Neural progenitor cell (in vitro differentiated cells): ENCODE results near the gene STK39. TPM values are rescaled to one million over a fixed set of nuclear protein-coding genes. Genes with fewer than 3 reads are reported as not detected.

Source experiments
- DNase-seq: peaks from one replicate; pipeline ENCODE4 v3.0.0-alpha.2; 2016; ENCODE audit warnings: low spot score
- H2AFZ ChIP-seq: fragments of 200-600 bp; sonication (generic); replicated peaks from 2 replicates; pipeline ENCODE4 v1.6.1; 2016; ENCODE audit warnings: antibody characterized with exemption
- H3F3A ChIP-seq: fragments of 200-600 bp; sonication (generic); 2 replicates; pipeline ENCODE4 v1.6.1; 2016; ENCODE audit warnings: antibody characterized with exemption, low read depth
- H3K27ac ChIP-seq: fragments of 200-600 bp; sonication (generic); 2 replicates; pipeline ENCODE4 v1.5.1; 2016; ENCODE audit warnings: mild to moderate bottlenecking
- H3K27me3 ChIP-seq: fragments of 200-600 bp; sonication (generic); 2 replicates; pipeline ENCODE4 v1.6.1; 2016; ENCODE audit warnings: mild to moderate bottlenecking, moderate library complexity
- H3K36me3 ChIP-seq: fragments of 200-600 bp; sonication (generic); 2 replicates; pipeline ENCODE4 v1.5.1; 2016
- H3K4me1 ChIP-seq: fragments of 200-600 bp; sonication (generic); 2 replicates; pipeline ENCODE4 v1.6.1; 2016; ENCODE audit warnings: mixed run types
- H3K4me2 ChIP-seq: fragments of 200-600 bp; sonication (generic); 2 replicates; pipeline ENCODE4 v1.6.1; 2016
- H3K4me3 ChIP-seq: fragments of 200-600 bp; sonication (generic); 2 replicates; pipeline ENCODE4 v1.5.1; 2016
- H3K79me2 ChIP-seq: fragments of 200-600 bp; sonication (generic); 2 replicates; pipeline ENCODE4 v1.6.1; 2016; ENCODE audit warnings: low read depth
- H3K9ac ChIP-seq: fragments of 200-600 bp; sonication (generic); 2 replicates; pipeline ENCODE4 v1.6.1; 2016
- H3K9me3 ChIP-seq: fragments of 200-600 bp; sonication (generic); 2 replicates; pipeline ENCODE4 v1.5.1; 2016; ENCODE audit warnings: low read depth
- H4K20me1 ChIP-seq: fragments of 200-600 bp; sonication (generic); 2 replicates; pipeline ENCODE4 v1.6.1; 2016; ENCODE audit warnings: low read depth
- H3K27ac Mint-ChIP-seq: 3 replicates; pipeline ENCODE4 v1.8.0; 2021; ENCODE audit warnings: mixed read lengths
- H3K27me3 Mint-ChIP-seq: 2 replicates; pipeline ENCODE4 v1.8.0; 2022; ENCODE audit warnings: low read depth, mild to moderate bottlenecking, inconsistent platforms, moderate library complexity, mixed read lengths; ENCODE audit not compliant: insufficient read depth
- H3K36me3 Mint-ChIP-seq: 3 replicates; pipeline ENCODE4 v1.8.0; 2021; ENCODE audit warnings: mixed read lengths
- H3K4me1 Mint-ChIP-seq: 3 replicates; pipeline ENCODE4 v1.8.0; 2021; ENCODE audit warnings: mixed read lengths
- H3K4me3 Mint-ChIP-seq: 3 replicates; pipeline ENCODE4 v1.8.0; 2021; ENCODE audit warnings: mild to moderate bottlenecking, moderate library complexity, mixed read lengths
- H3K9me3 Mint-ChIP-seq: 3 replicates; pipeline ENCODE4 v1.8.0; 2020; ENCODE audit warnings: mixed read lengths
- EZH2 ChIP-seq: fragments of 200-600 bp; sonication (generic); IDR thresholded peaks from 2 replicates; pipeline ENCODE4 v1.6.1; 2017; ENCODE audit warnings: antibody characterized with exemption, mild to moderate bottlenecking, moderate library complexity
- EZH2phosphoT487 ChIP-seq: fragments of 200-600 bp; sonication (generic); IDR thresholded peaks from 2 replicates; pipeline ENCODE4 v1.6.1; 2017; ENCODE audit warnings: antibody characterized with exemption
- total RNA-seq: library from RNA; depleted of rRNA; stranded (reverse); fragments of >200 nt; gene quantifications from 2 replicates; pipeline ENCODE4 v1.2.3, GENCODE V29; 2015; ENCODE audit warnings: low replicate concordance
- TF ChIP-seq, protein P1 (sequence below): fragments of 200-600 bp; sonication (generic); IDR thresholded peaks from 2 replicates; pipeline ENCODE4 v1.5.1; 2017; ENCODE audit warnings: antibody characterized with exemption, mild to moderate bottlenecking

The STK39 gene
- total RNA-seq, 1 donor from 2014 or later: 23.8 TPM

DNA sequence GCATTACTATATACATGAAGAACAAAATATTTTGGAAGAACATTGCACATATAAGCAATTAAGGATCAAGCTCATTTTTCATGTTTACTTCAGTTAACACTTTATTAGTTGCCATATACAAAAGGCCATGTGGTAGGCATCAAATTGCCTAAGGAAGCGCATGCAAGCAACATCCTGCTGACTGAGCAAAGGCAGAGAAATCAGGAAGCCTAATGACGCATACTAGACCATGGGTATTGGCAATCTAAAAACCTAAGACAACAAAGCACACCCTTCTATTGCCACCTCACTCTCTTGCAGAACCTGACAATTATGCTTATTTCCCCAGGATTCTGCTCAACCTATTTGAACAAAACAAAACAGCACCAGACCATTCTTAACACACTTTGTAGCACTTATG lies 171.9 kb downstream of the STK39 start:
- no peaks in the 10 kb centered on the region for H3K4me1 ChIP-seq
- no peaks in the 10 kb centered on the region for H3F3A ChIP-seq
- no peaks in the 10 kb centered on the region for H3K4me1 Mint-ChIP-seq
- no peaks in the 10 kb centered on the region for H3K79me2 ChIP-seq
- no peaks in the 10 kb centered on the region for H3K36me3 ChIP-seq
- no peak for DNase-seq
- peaks cover 20% of the 10 kb centered on the region for H3K36me3 Mint-ChIP-seq
- no peaks in the 10 kb centered on the region for H3K27me3 ChIP-seq
- no peak overlapping the region for H2AFZ ChIP-seq
- H3K4me3 Mint-ChIP-seq: no peak overlapping the region
- no peak overlapping the region for H3K27ac ChIP-seq
- H4K20me1 ChIP-seq: no peaks in the 10 kb centered on the region
- no peaks in the 10 kb centered on the region for H3K9me3 ChIP-seq
- no peak for TF ChIP-seq EZH2
- TF ChIP-seq, protein P1, sequence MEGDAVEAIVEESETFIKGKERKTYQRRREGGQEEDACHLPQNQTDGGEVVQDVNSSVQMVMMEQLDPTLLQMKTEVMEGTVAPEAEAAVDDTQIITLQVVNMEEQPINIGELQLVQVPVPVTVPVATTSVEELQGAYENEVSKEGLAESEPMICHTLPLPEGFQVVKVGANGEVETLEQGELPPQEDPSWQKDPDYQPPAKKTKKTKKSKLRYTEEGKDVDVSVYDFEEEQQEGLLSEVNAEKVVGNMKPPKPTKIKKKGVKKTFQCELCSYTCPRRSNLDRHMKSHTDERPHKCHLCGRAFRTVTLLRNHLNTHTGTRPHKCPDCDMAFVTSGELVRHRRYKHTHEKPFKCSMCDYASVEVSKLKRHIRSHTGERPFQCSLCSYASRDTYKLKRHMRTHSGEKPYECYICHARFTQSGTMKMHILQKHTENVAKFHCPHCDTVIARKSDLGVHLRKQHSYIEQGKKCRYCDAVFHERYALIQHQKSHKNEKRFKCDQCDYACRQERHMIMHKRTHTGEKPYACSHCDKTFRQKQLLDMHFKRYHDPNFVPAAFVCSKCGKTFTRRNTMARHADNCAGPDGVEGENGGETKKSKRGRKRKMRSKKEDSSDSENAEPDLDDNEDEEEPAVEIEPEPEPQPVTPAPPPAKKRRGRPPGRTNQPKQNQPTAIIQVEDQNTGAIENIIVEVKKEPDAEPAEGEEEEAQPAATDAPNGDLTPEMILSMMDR: no peak
- no peak for TF ChIP-seq EZH2phosphoT487
- H3K9me3 Mint-ChIP-seq: no peaks in the 10 kb centered on the region
- no peak overlapping the region for H3K9ac ChIP-seq
- no peak overlapping the region for H3K4me3 ChIP-seq
- H3K4me2 ChIP-seq: no peak overlapping the region
- H3K27me3 Mint-ChIP-seq: no peaks in the 10 kb centered on the region
- no peak overlapping the region for H3K27ac Mint-ChIP-seq

- Mint-ChIP-seq H3K9me3 (no peaks in the 10 kb centered on the region), H3K36me3 (peaks cover 11% of the 10 kb centered on the region), H3K27me3 (no peaks in the 10 kb centered on the region), H3K4me3 (no peak overlapping the region), H3K4me1 (no peaks in the 10 kb centered on the region), H3K27ac (no peak overlapping the region)
- Histone ChIP-seq H3K4me3 (no peak overlapping the region), H3F3A (no peaks in the 10 kb centered on the region), H3K4me1 (no peaks in the 10 kb centered on the region), H4K20me1 (no peaks in the 10 kb centered on the region), H3K9me3 (no peaks in the 10 kb centered on the region), H3K9ac (no peak overlapping the region), H3K4me2 (no peak overlapping the region), H3K27ac (no peak overlapping the region), H2AFZ (no peak overlapping the region), H3K79me2 (no peaks in the 10 kb centered on the region), H3K27me3 (no peaks in the 10 kb centered on the region), H3K36me3 (no peaks in the 10 kb centered on the region)
- TF ChIP-seq, protein P1: no peak
- no peak for TF ChIP-seq EZH2
- no peak for TF ChIP-seq EZH2phosphoT487
- no peak for DNase-seq
Observed at GRCh38 chr2:168072626-168073303, 174.6 kb downstream of the STK39 start.

- DNase-seq: no peak
- H3K4me3 Mint-ChIP-seq: no peak overlapping the region
- H2AFZ ChIP-seq: no peak overlapping the region
- no peaks in the 10 kb centered on the region for H3K9me3 Mint-ChIP-seq
- H3K36me3 Mint-ChIP-seq: peaks cover 13% of the 10 kb centered on the region
- H3K9ac ChIP-seq: no peak overlapping the region
- TF ChIP-seq EZH2 (no peak), EZH2phosphoT487 (no peak)
- TF ChIP-seq, protein P1: no peak
- H3K9me3 ChIP-seq: no peaks in the 10 kb centered on the region
- no peaks in the 10 kb centered on the region for H3K27me3 Mint-ChIP-seq
- no peak overlapping the region for H3K27ac Mint-ChIP-seq
- no peaks in the 10 kb centered on the region for H3K36me3 ChIP-seq
- no peak overlapping the region for H3K27ac ChIP-seq
- no peaks in the 10 kb centered on the region for H4K20me1 ChIP-seq
- H3K4me1 Mint-ChIP-seq: peaks cover 4% of the 10 kb centered on the region
- H3K4me3 ChIP-seq: no peak overlapping the region
- H3K27me3 ChIP-seq: no peaks in the 10 kb centered on the region
- no peaks in the 10 kb centered on the region for H3K4me1 ChIP-seq
- no peaks in the 10 kb centered on the region for H3K79me2 ChIP-seq
- H3F3A ChIP-seq: no peaks in the 10 kb centered on the region
- H3K4me2 ChIP-seq: no peak overlapping the region
Observed at GRCh38 chr2:168064011-168064998, 183.1 kb downstream of the STK39 start.
